K562 (cell line): ENCODE results near the gene MPC1. TPM values are rescaled to one million over a fixed set of nuclear protein-coding genes. Genes with fewer than 3 reads are reported as not detected.

ENCODE experiments used
- ATAC-seq: fragments of 200-7000 bp; cut with Tn5 transposase; 3 replicates; pipeline ENCODE4 v1.9.1; 2020; ENCODE audit warnings: moderate library complexity
- BruUV-seq: library from RNA; stranded (reverse); fragments of 400-500 nt; replicated peaks from 2 replicates; lab custom pipeline; 2021; lab: Mats Ljungman, UMichigan
- CTCF ChIA-PET: fragments of 300-600 bp; formaldehyde crosslinking; extraction: SDS; loops from one replicate; lab custom pipeline; 2021; ENCODE audit warnings: low intra/inter-chr PET ratio; lab: Yijun Ruan, JAX
- POLR2A ChIA-PET: fragments of 300-600, 350-650 bp; sonication (Branson Sonifier 250); formaldehyde crosslinking; extraction: SDS; loops from one replicate; lab custom pipeline; 2021; ENCODE audit warnings: antibody characterized with exemption, inconsistent platforms; lab: Yijun Ruan, JAX
- DNase-seq, 4 experiments: peaks; one replicate each; pipeline versions ENCODE4 v3.0.0 to v3.0.0-alpha.2; 2011 to 2018; ENCODE audit warnings: low spot score in 3 of 4, mixed read lengths in 3 of 4; ENCODE audit errors: extremely low read depth in 1 of 4
- FAIRE-seq: peaks from 2 replicates; lab custom pipeline; 2011; peaks lifted over from hg19 to GRCh38; lab: Jason Lieb, UNC
- H2AFZ ChIP-seq: 2 replicates; pipeline ENCODE4 v1.6.0; 2011; ENCODE audit warnings: low read depth, low read length, control low read depth, inconsistent platforms
- H3K27ac ChIP-seq: fragments of 200-600 bp; 3 replicates; pipeline ENCODE4 v1.8.0; 2011; ENCODE audit warnings: low read depth, mild to moderate bottlenecking, control low read depth, inconsistent platforms, low read length, moderate library complexity, mixed read lengths; ENCODE audit errors: extremely low read depth
- H3K27me3 ChIP-seq, 2 experiments: fragments of 300-600 bp in 1 of 2; 2 replicates in 1 of 2; 3 replicates in 1 of 2; pipeline versions ENCODE4 v1.6.0 to v1.8.0; 2011; ENCODE audit warnings: inconsistent platforms in 2 of 2, low read length in 2 of 2, mild to moderate bottlenecking in 1 of 2, mixed read lengths in 1 of 2, moderate library complexity in 1 of 2; ENCODE audit not compliant: control insufficient read depth in 2 of 2, insufficient read depth in 2 of 2
- H3K36me3 ChIP-seq: fragments of 300-600 bp; 3 replicates; pipeline ENCODE4 v1.8.0; 2011; ENCODE audit warnings: mild to moderate bottlenecking, low read length, inconsistent platforms; ENCODE audit not compliant: control insufficient read depth, insufficient read depth
- H3K4me1 ChIP-seq, 2 experiments: fragments of 200-600 bp in 1 of 2; replicated peaks in 1 of 2; 2 replicates in 1 of 2; 3 replicates in 1 of 2; pipeline versions ENCODE4 v1.5.1 to v1.8.0; 2011; ENCODE audit warnings: inconsistent platforms in 2 of 2, low read length in 2 of 2, mild to moderate bottlenecking in 1 of 2, mixed read lengths in 1 of 2, moderate library complexity in 1 of 2; ENCODE audit not compliant: control insufficient read depth in 2 of 2, insufficient read depth in 2 of 2
- H3K4me2 ChIP-seq: 2 replicates; pipeline ENCODE4 v1.6.1; 2011; ENCODE audit warnings: low read length, control low read depth, inconsistent platforms, mixed read lengths; ENCODE audit not compliant: insufficient read depth
- H3K4me3 ChIP-seq: fragments of 200-600 bp; sonication (generic), shearing (Covaris generic); 2 replicates; pipeline ENCODE4 v1.5.1; 2016; ENCODE audit warnings: control low read depth, inconsistent platforms
- H3K79me2 ChIP-seq: fragments of 200-600 bp; 3 replicates; pipeline ENCODE4 v1.8.0; 2011; ENCODE audit warnings: low read length, inconsistent platforms; ENCODE audit not compliant: control insufficient read depth, insufficient read depth
- H3K9ac ChIP-seq, 2 experiments: 2 replicates each; pipeline versions ENCODE4 v1.6.0 to v1.6.1; 2011; ENCODE audit warnings: low read depth in 2 of 2, low read length in 2 of 2, control low read depth in 1 of 2, inconsistent platforms in 1 of 2, mild to moderate bottlenecking in 1 of 2, mixed read lengths in 1 of 2; ENCODE audit not compliant: insufficient read depth in 1 of 2
- H3K9me1 ChIP-seq: one replicate; pipeline ENCODE4 v1.6.0; 2011; ENCODE audit warnings: inconsistent platforms, mild to moderate bottlenecking, low read length, moderate library complexity; ENCODE audit not compliant: control insufficient read depth, insufficient read depth
- H3K9me3 ChIP-seq: replicated peaks from 2 replicates; pipeline ENCODE4 v1.5.1; 2011; ENCODE audit warnings: low read depth, low read length, inconsistent platforms; ENCODE audit not compliant: control insufficient read depth, insufficient read depth
- H4K20me1 ChIP-seq: replicated peaks from 2 replicates; pipeline ENCODE4 v1.6.1; 2011; ENCODE audit warnings: low read length, inconsistent platforms, mixed read lengths; ENCODE audit not compliant: control insufficient read depth, insufficient read depth
- DMBX1 ChIP-seq: fragments of 250-450 bp; sonication (Bioruptor Pico); IDR thresholded peaks from 2 replicates; pipeline ENCODE4 v1.8.0; 2022; ENCODE audit warnings: inconsistent platforms, mild to moderate bottlenecking, moderate library complexity, borderline replicate concordance
- GTF2E2 ChIP-seq: fragments of 200-800 bp; sonication (Bioruptor generic); IDR thresholded peaks from 2 replicates; pipeline ENCODE4 v1.6.1; 2016; ENCODE audit warnings: missing genetic modification characterization, missing compliant biosample characterization
- HNRNPL ChIP-seq: fragments of 200-400 bp; formaldehyde crosslinking; IDR thresholded peaks from 2 replicates; pipeline ENCODE4 v1.6.1; 2017; ENCODE audit warnings: low read depth, mild to moderate bottlenecking, low read length
- LARP7 ChIP-seq: fragments of 450-650 bp; IDR thresholded peaks from 2 replicates; pipeline ENCODE4 v1.6.1; 2016
- MEF2D ChIP-seq: conservative IDR thresholded peaks from 2 replicates; pipeline ENCODE4 v1.6.1; 2016; ENCODE audit warnings: low read depth, missing genetic modification characterization, missing compliant biosample characterization
- PRMT5 ChIP-seq: sonication (generic); formaldehyde crosslinking; IDR thresholded peaks from 2 replicates; pipeline ENCODE4 v1.5.0; 2020; ENCODE audit warnings: missing genetic modification reagents
- PRPF4 ChIP-seq: fragments of 200-400 bp; formaldehyde crosslinking; IDR thresholded peaks from one replicate; pipeline ENCODE4 v1.6.1; 2017; ENCODE audit warnings: low read length, low read depth, mild to moderate bottlenecking; ENCODE audit not compliant: insufficient read depth, poor library complexity, severe bottlenecking
- SRSF9 ChIP-seq: fragments of 200-400 bp; formaldehyde crosslinking; IDR thresholded peaks from 2 replicates; pipeline ENCODE4 v1.6.1; 2017; ENCODE audit warnings: low read depth, low read length, borderline replicate concordance
- XRCC3 ChIP-seq: fragments of 450-650 bp; IDR thresholded peaks from 2 replicates; pipeline ENCODE4 v1.6.1; 2017; ENCODE audit warnings: mild to moderate bottlenecking, moderate library complexity
- ZNF197 ChIP-seq: fragments of 200-800 bp; sonication (Bioruptor generic); IDR thresholded peaks from 2 replicates; pipeline ENCODE4 v1.6.1; 2016; ENCODE audit warnings: low read depth, missing genetic modification characterization, missing compliant biosample characterization
- WGBS: fragments of 100-300 bp; shearing (Covaris generic); methylation state at CpG from one replicate; pipeline ENCODE4 v1.1.6; 2016; ENCODE audit warnings: low coverage, mixed read lengths; ENCODE audit not compliant: insufficient coverage; ENCODE audit errors: missing lambda C conversion rate; 5-methylcytosine and 5-hydroxymethylcytosine counted together
- in situ Hi-C: fragments of 300-500 bp; cut with MboI; formaldehyde crosslinking; loops from 4 replicates; pipeline ENCODE4 v1.15.0; 2018; ENCODE audit warnings: inconsistent platforms, mixed read lengths
- intact Hi-C: fragments of 100-400 bp; cut with micrococcal nuclease; formaldehyde crosslinking; loops from 2 replicates; pipeline ENCODE4 v1.14.2; 2022
- polyA plus RNA-seq, 8 experiments: library from polyadenylated mRNA; depleted of rRNA in 4 of 8; stranded (reverse) in 5 of 8; unstranded in 3 of 8; fragments of >200 nt; fragmentation: Nextera tagmentation in 2 of 8; fragmentation: Illumina TruSeq in 1 of 8; extraction: Ambion mirVana in 2 of 8; extraction: Trizol in 1 of 8; gene quantifications; 2 replicates each; pipeline versions ENCODE4 v1.2.1 to v1.2.3, GENCODE V29; 2011 to 2014; ENCODE audit warnings: inconsistent platforms in 1 of 8, missing spikeins in 1 of 8
- total RNA-seq, 7 experiments: library from RNA; depleted of rRNA in 6 of 7; stranded (reverse); fragments of >200 nt in 6 of 7; fragmentation: Illumina TruSeq in 2 of 7; extraction: Trizol in 2 of 7; gene quantifications; 2 replicates each; pipeline versions ENCODE4 v1.2.1 to v1.2.3, GENCODE V29; 2011 to 2021; ENCODE audit warnings: low replicate concordance in 1 of 7
- TF ChIP-seq, protein P1 (sequence below): fragments of 450-650 bp; formaldehyde crosslinking; IDR thresholded peaks from 2 replicates; pipeline ENCODE4 v1.4.0; 2020; ENCODE audit warnings: mild to moderate bottlenecking, mixed read lengths
- TF ChIP-seq, protein P2 (sequence below): fragments of 250-450 bp; sonication (Bioruptor Pico); IDR thresholded peaks from 2 replicates; pipeline ENCODE4 v1.9.0; 2021; ENCODE audit warnings: mild to moderate bottlenecking
- TF ChIP-seq, protein P3 (sequence below): fragments of 250-450 bp; sonication (Bioruptor Pico); IDR thresholded peaks from 2 replicates; pipeline ENCODE4 v1.5.0; 2021

Gene MPC1
- total and polyA plus RNA-seq, 9 of the 15 experiments (the other 6 are each of a cell fraction or from before 2014, with no cell fraction given), result 78.6 to 185 (median 138) TPM

DNA sequence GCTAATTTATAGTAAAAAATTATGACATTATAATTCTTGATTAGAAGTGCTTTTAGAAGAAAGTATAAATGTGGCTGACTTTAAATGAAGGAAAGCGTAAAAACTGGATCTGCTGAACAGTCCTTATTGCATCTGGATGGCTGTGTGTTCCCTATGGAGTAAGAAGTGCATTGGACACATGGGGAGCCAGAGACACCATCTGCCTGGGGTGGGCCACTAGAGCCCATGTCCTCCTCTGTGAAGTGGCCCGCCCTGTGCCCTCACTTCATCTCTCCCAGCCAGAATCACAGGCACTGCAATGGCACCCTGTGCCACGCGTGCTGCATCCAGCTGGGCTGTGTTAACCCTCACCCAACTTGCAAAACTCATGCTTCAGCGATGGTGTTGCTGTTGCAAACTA, 27.2 kb downstream of the MPC1 start:
- H3K4me1 ChIP-seq, result peaks cover 0 to 3% of the 10 kb centered on the region in 2 experiments; a peak in 1 of 5 replicates
- peak in 1 of 4 experiments; percentile 12 for DNase-seq
- in situ Hi-C loops, result no loop called here
- no peak for TF ChIP-seq LARP7
- TF ChIP-seq, protein P1, sequence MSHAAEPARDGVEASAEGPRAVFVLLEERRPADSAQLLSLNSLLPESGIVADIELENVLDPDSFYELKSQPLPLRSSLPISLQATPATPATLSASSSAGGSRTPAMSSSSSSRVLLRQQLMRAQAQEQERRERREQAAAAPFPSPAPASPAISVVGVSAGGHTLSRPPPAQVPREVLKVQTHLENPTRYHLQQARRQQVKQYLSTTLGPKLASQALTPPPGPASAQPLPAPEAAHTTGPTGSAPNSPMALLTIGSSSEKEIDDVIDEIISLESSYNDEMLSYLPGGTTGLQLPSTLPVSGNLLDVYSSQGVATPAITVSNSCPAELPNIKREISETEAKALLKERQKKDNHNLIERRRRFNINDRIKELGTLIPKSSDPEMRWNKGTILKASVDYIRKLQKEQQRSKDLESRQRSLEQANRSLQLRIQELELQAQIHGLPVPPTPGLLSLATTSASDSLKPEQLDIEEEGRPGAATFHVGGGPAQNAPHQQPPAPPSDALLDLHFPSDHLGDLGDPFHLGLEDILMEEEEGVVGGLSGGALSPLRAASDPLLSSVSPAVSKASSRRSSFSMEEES, result no peak
- TF ChIP-seq SRSF9, result no peak
- TF ChIP-seq, protein P2, sequence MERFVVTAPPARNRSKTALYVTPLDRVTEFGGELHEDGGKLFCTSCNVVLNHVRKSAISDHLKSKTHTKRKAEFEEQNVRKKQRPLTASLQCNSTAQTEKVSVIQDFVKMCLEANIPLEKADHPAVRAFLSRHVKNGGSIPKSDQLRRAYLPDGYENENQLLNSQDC (CRISPR knock-in tag), result no peak
- no peak for TF ChIP-seq HNRNPL
- TF ChIP-seq XRCC3, result no peak
- TF ChIP-seq ZNF197 (CRISPR knock-in tag), result no peak
- no peak for TF ChIP-seq MEF2D (tag)
- no peak for TF ChIP-seq PRMT5 (CRISPR knock-in tag)
- TF ChIP-seq DMBX1 (CRISPR knock-in tag), result no peak
- TF ChIP-seq PRPF4, result no peak
- TF ChIP-seq, protein P3, sequence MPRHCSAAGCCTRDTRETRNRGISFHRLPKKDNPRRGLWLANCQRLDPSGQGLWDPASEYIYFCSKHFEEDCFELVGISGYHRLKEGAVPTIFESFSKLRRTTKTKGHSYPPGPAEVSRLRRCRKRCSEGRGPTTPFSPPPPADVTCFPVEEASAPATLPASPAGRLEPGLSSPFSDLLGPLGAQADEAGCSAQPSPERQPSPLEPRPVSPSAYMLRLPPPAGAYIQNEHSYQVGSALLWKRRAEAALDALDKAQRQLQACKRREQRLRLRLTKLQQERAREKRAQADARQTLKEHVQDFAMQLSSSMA (CRISPR knock-in tag), result no peak
- no peak for TF ChIP-seq GTF2E2 (tag)
- H2AFZ ChIP-seq, result no peak overlapping the region
- 8% methylated on average over 5 of the region's 5 CpGs for WGBS
- peaks cover 0 to 14% of the 10 kb centered on the region in 2 experiments; a peak in 2 of 5 replicates for H3K27me3 ChIP-seq
- ChIA-PET CTCF (no interaction called here), POLR2A (interaction anchor here (1.0 to 1.3 kb wide), 2 partner anchors 8 to 35 kb away, joined by 3 to 7 read pairs; no protein-coding TSS in a partner anchor)
- no peaks in the 10 kb centered on the region for H3K36me3 ChIP-seq
- peak; percentile 53 for ATAC-seq
- H3K4me3 ChIP-seq, result no peak overlapping the region
- H3K9me3 ChIP-seq, result peaks cover 6% of the 10 kb centered on the region; the same call in 1 of the 2 replicates
- H3K9me1 ChIP-seq, result no peaks in the 10 kb centered on the region
- no peaks in the 10 kb centered on the region for H3K79me2 ChIP-seq
- H3K4me2 ChIP-seq, result no peak overlapping the region
- no peak overlapping the region for H3K9ac ChIP-seq
- intact Hi-C loops, result no loop called here
- no peak for FAIRE-seq
- BruUV-seq, result no TSS peak
- no peak overlapping the region for H3K27ac ChIP-seq
- no peaks in the 10 kb centered on the region for H4K20me1 ChIP-seq
